ENCODE results near the gene DMD. TPM values are rescaled to one million over a fixed set of nuclear protein-coding genes. Genes with fewer than 3 reads are reported as not detected.

Gene DMD
- total and polyA plus RNA-seq, 4 donors: 19.9 to 260 (median 111) TPM

GRCh38 chrX:31314921-31315320 lies 1896.4 kb downstream of the DMD start:
- no peak for ATAC-seq (ENCODE audit: low FRiP score)
- WGBS, 2 donors: 8 to 21% methylated on average over 3 of the region's 3 CpGs
- Histone ChIP-seq H3K36me3 (ENCODE audit: control insufficient read depth in 1 of 2, insufficient read depth in 2 of 2, low read length in 1 of 2) (no peaks in the 10 kb centered on the region), H3K27me3 (ENCODE audit: control insufficient read depth in 1 of 2, insufficient read depth in 2 of 2, low read length in 1 of 2) (no peaks in the 10 kb centered on the region), H3K4me1 (ENCODE audit: control insufficient read depth in 1 of 2, insufficient read depth in 2 of 2, low read length in 2 of 2) (no peaks in the 10 kb centered on the region), H3K27ac (ENCODE audit: low read depth in 1 of 2, low read length in 2 of 2) (no peak overlapping the region), H3K4me3 (ENCODE audit: low read length in 2 of 2) (no peak overlapping the region), H3K9me3 (ENCODE audit: control insufficient read depth, low read length) (no peaks in the 10 kb centered on the region)
- DNase-seq: no peak
- intact Hi-C loops (cut with DNase I): no loop called here

GRCh38 chrX:31307952-31308351 lies 1903.4 kb downstream of the DMD start:
- DNase-seq: no peak
- Histone ChIP-seq H3K27ac (ENCODE audit: low read depth in 1 of 2, low read length in 2 of 2) (no peak overlapping the region), H3K9me3 (ENCODE audit: control insufficient read depth, low read length) (no peaks in the 10 kb centered on the region), H3K36me3 (ENCODE audit: control insufficient read depth in 1 of 2, insufficient read depth in 2 of 2, low read length in 1 of 2) (no peaks in the 10 kb centered on the region), H3K27me3 (ENCODE audit: control insufficient read depth in 1 of 2, insufficient read depth in 2 of 2, low read length in 1 of 2) (no peaks in the 10 kb centered on the region), H3K4me3 (ENCODE audit: low read length in 2 of 2) (no peak overlapping the region), H3K4me1 (ENCODE audit: control insufficient read depth in 1 of 2, insufficient read depth in 2 of 2, low read length in 2 of 2) (no peaks in the 10 kb centered on the region)
- 78 to 96% methylated on average over 5 of the region's 5 CpGs for WGBS, 2 donors
- no peak for ATAC-seq (ENCODE audit: low FRiP score)
- intact Hi-C loops (cut with DNase I): no loop called here

- Histone ChIP-seq H3K27me3 (ENCODE audit: control insufficient read depth in 1 of 2, insufficient read depth in 2 of 2, low read length in 1 of 2) (no peaks in the 10 kb centered on the region), H3K27ac (ENCODE audit: low read depth in 1 of 2, low read length in 2 of 2) (no peak overlapping the region), H3K4me1 (ENCODE audit: control insufficient read depth in 1 of 2, insufficient read depth in 2 of 2, low read length in 2 of 2) (no peaks in the 10 kb centered on the region), H3K9me3 (ENCODE audit: control insufficient read depth, low read length) (no peaks in the 10 kb centered on the region), H3K36me3 (ENCODE audit: control insufficient read depth in 1 of 2, insufficient read depth in 2 of 2, low read length in 1 of 2) (no peaks in the 10 kb centered on the region), H3K4me3 (ENCODE audit: low read length in 2 of 2) (no peak overlapping the region)
- WGBS, 2 donors: 73 to 83% methylated on average over 1 of the region's 1 CpG
- intact Hi-C loops (cut with DNase I): no loop called here
- ATAC-seq (ENCODE audit: low FRiP score) (no peak), DNase-seq (no peak)
Observed at GRCh38 chrX:31302573-31303075, 1908.7 kb downstream of the DMD start.

GRCh38 chrX:31301941-31302340 lies 1909.4 kb downstream of the DMD start:
- Histone ChIP-seq H3K27ac (ENCODE audit: low read depth in 1 of 2, low read length in 2 of 2) (no peak overlapping the region), H3K9me3 (ENCODE audit: control insufficient read depth, low read length) (no peaks in the 10 kb centered on the region), H3K4me1 (ENCODE audit: control insufficient read depth in 1 of 2, insufficient read depth in 2 of 2, low read length in 2 of 2) (no peaks in the 10 kb centered on the region), H3K36me3 (ENCODE audit: control insufficient read depth in 1 of 2, insufficient read depth in 2 of 2, low read length in 1 of 2) (no peaks in the 10 kb centered on the region), H3K4me3 (ENCODE audit: low read length in 2 of 2) (no peak overlapping the region), H3K27me3 (ENCODE audit: control insufficient read depth in 1 of 2, insufficient read depth in 2 of 2, low read length in 1 of 2) (no peaks in the 10 kb centered on the region)
- DNase-seq: no peak
- WGBS, 2 donors: 67 to 93% methylated on average over 2 of the region's 2 CpGs
- intact Hi-C loops (cut with DNase I): no loop called here
- ATAC-seq (ENCODE audit: low FRiP score): no peak

- Histone ChIP-seq H3K4me1 (ENCODE audit: control insufficient read depth in 1 of 2, insufficient read depth in 2 of 2, low read length in 2 of 2) (no peaks in the 10 kb centered on the region), H3K9me3 (ENCODE audit: control insufficient read depth, low read length) (no peaks in the 10 kb centered on the region), H3K36me3 (ENCODE audit: control insufficient read depth in 1 of 2, insufficient read depth in 2 of 2, low read length in 1 of 2) (no peaks in the 10 kb centered on the region), H3K27me3 (ENCODE audit: control insufficient read depth in 1 of 2, insufficient read depth in 2 of 2, low read length in 1 of 2) (no peaks in the 10 kb centered on the region), H3K27ac (ENCODE audit: low read depth in 1 of 2, low read length in 2 of 2) (no peak overlapping the region), H3K4me3 (ENCODE audit: low read length in 2 of 2) (no peak overlapping the region)
- ATAC-seq (ENCODE audit: low FRiP score) (no peak), DNase-seq (no peak)
- intact Hi-C loops (cut with DNase I): no loop called here
- 64 to 92% methylated on average over 2 of the region's 2 CpGs for WGBS, 2 donors
Observed at GRCh38 chrX:31301203-31301602, 1910.1 kb downstream of the DMD start.

- H3K4me1 ChIP-seq (ENCODE audit: control insufficient read depth in 1 of 2, insufficient read depth in 2 of 2, low read length in 2 of 2): no peaks in the 10 kb centered on the region
- H3K27ac ChIP-seq (ENCODE audit: low read depth in 1 of 2, low read length in 2 of 2): no peak overlapping the region
- H3K36me3 ChIP-seq (ENCODE audit: control insufficient read depth in 1 of 2, insufficient read depth in 2 of 2, low read length in 1 of 2): no peaks in the 10 kb centered on the region
- H3K9me3 ChIP-seq (ENCODE audit: control insufficient read depth, low read length): no peaks in the 10 kb centered on the region
- ATAC-seq (ENCODE audit: low FRiP score) (no peak), DNase-seq (no peak)
- 61 to 85% methylated on average over 4 of the region's 4 CpGs for WGBS, 2 donors
- H3K4me3 ChIP-seq (ENCODE audit: low read length in 2 of 2): no peak overlapping the region
- H3K27me3 ChIP-seq (ENCODE audit: control insufficient read depth in 1 of 2, insufficient read depth in 2 of 2, low read length in 1 of 2): no peaks in the 10 kb centered on the region
- intact Hi-C loops (cut with DNase I): no loop called here
Observed at GRCh38 chrX:31298916-31299315, 1912.4 kb downstream of the DMD start.

- Histone ChIP-seq H3K36me3 (ENCODE audit: control insufficient read depth in 1 of 2, insufficient read depth in 2 of 2, low read length in 1 of 2) (no peaks in the 10 kb centered on the region), H3K27me3 (ENCODE audit: control insufficient read depth in 1 of 2, insufficient read depth in 2 of 2, low read length in 1 of 2) (no peaks in the 10 kb centered on the region), H3K9me3 (ENCODE audit: control insufficient read depth, low read length) (no peaks in the 10 kb centered on the region), H3K27ac (ENCODE audit: low read depth in 1 of 2, low read length in 2 of 2) (no peak overlapping the region), H3K4me1 (ENCODE audit: control insufficient read depth in 1 of 2, insufficient read depth in 2 of 2, low read length in 2 of 2) (no peaks in the 10 kb centered on the region), H3K4me3 (ENCODE audit: low read length in 2 of 2) (no peak overlapping the region)
- DNase-seq (no peak), ATAC-seq (ENCODE audit: low FRiP score) (no peak)
- intact Hi-C loops (cut with DNase I): no loop called here
Observed at GRCh38 chrX:31297881-31298280, 1913.5 kb downstream of the DMD start.

GRCh38 chrX:31294475-31294874 lies 1916.9 kb downstream of the DMD start:
- H3K4me3 ChIP-seq (ENCODE audit: low read length in 2 of 2): no peak overlapping the region
- H3K27me3 ChIP-seq (ENCODE audit: control insufficient read depth in 1 of 2, insufficient read depth in 2 of 2, low read length in 1 of 2): no peaks in the 10 kb centered on the region
- intact Hi-C loops (cut with DNase I): no loop called here
- DNase-seq (no peak), ATAC-seq (ENCODE audit: low FRiP score) (no peak)
- no peak overlapping the region for H3K27ac ChIP-seq (ENCODE audit: low read depth in 1 of 2, low read length in 2 of 2)
- H3K36me3 ChIP-seq (ENCODE audit: control insufficient read depth in 1 of 2, insufficient read depth in 2 of 2, low read length in 1 of 2): no peaks in the 10 kb centered on the region
- no peaks in the 10 kb centered on the region for H3K9me3 ChIP-seq (ENCODE audit: control insufficient read depth, low read length)
- WGBS, 2 donors: 77 to 94% methylated on average over 3 of the region's 3 CpGs
- H3K4me1 ChIP-seq (ENCODE audit: control insufficient read depth in 1 of 2, insufficient read depth in 2 of 2, low read length in 2 of 2): no peaks in the 10 kb centered on the region

GRCh38 chrX:31293409-31293808 lies 1917.9 kb downstream of the DMD start:
- 74 to 95% methylated on average over 6 of the region's 6 CpGs for WGBS, 2 donors

More at GRCh38 chrX:31293409-31293808, 1917.9 kb downstream of the DMD start:
- no peaks in the 10 kb centered on the region for H3K27me3 ChIP-seq (ENCODE audit: control insufficient read depth in 1 of 2, insufficient read depth in 2 of 2, low read length in 1 of 2)
- H3K9me3 ChIP-seq (ENCODE audit: control insufficient read depth, low read length): no peaks in the 10 kb centered on the region
- DNase-seq (no peak), ATAC-seq (ENCODE audit: low FRiP score) (no peak)
- H3K4me1 ChIP-seq (ENCODE audit: control insufficient read depth in 1 of 2, insufficient read depth in 2 of 2, low read length in 2 of 2): no peaks in the 10 kb centered on the region
- intact Hi-C loops (cut with DNase I): no loop called here
- H3K36me3 ChIP-seq (ENCODE audit: control insufficient read depth in 1 of 2, insufficient read depth in 2 of 2, low read length in 1 of 2): no peaks in the 10 kb centered on the region
- no peak overlapping the region for H3K4me3 ChIP-seq (ENCODE audit: low read length in 2 of 2)
- H3K27ac ChIP-seq (ENCODE audit: low read depth in 1 of 2, low read length in 2 of 2): no peak overlapping the region

All from aorta (tissue), 5 donors.